PFSK-1 (cell line): ENCODE measurements around the gene AUNIP.

ENCODE experiments used
- FOXP2 ChIP-seq: optimal IDR thresholded peaks from 2 replicates; pipeline ENCODE3; 2011; ENCODE audit warnings: borderline replicate concordance, control low read depth, inconsistent platforms; ENCODE audit not compliant: insufficient read depth; ENCODE audit errors: extremely low read length, extremely low read depth
- POLR2AphosphoS5 ChIP-seq: IDR thresholded peaks from 2 replicates; pipeline ENCODE4 v1.6.1; 2012; ENCODE audit warnings: low read depth, mild to moderate bottlenecking, control low read depth, low read length, moderate library complexity
- REST ChIP-seq, 2 experiments: IDR thresholded peaks; 2 replicates each; pipeline versions ENCODE4 v1.6.1 to v1.8.0; 2011 to 2012; ENCODE audit warnings: low read depth in 2 of 2, low read length in 2 of 2, control low read depth in 1 of 2, inconsistent platforms in 1 of 2, mild to moderate bottlenecking in 1 of 2, moderate library complexity in 1 of 2; ENCODE audit not compliant: insufficient read depth in 1 of 2
- SIN3A ChIP-seq: IDR thresholded peaks from 2 replicates; pipeline ENCODE4 v1.6.1; 2012; ENCODE audit warnings: mild to moderate bottlenecking, low read length, moderate library complexity, borderline replicate concordance; ENCODE audit not compliant: insufficient read depth
- TAF1 ChIP-seq: IDR thresholded peaks from 2 replicates; pipeline ENCODE4 v1.6.1; 2012; ENCODE audit warnings: low read length, control low read depth, borderline replicate concordance; ENCODE audit not compliant: insufficient read depth

The AUNIP gene

GRCh38 chr1:25796811-25797458, 62.3 kb downstream of the AUNIP start:
- no peak for TF ChIP-seq SIN3A

GRCh38 chr1:25795946-25796810, 63.1 kb downstream of the AUNIP start:
- TF ChIP-seq SIN3A = no peak
- TF ChIP-seq TAF1 = no peak
- no peak for TF ChIP-seq FOXP2
- TF ChIP-seq REST (IDR thresholded peaks at IDR 0.05; ENCODE audit: insufficient read depth in 1 of 2, low read depth in 2 of 2, low read length in 2 of 2) = no peak
- TF ChIP-seq POLR2AphosphoS5 = no peak

GRCh38 chr1:25795211-25795610, 64.0 kb downstream of the AUNIP start:
- TF ChIP-seq REST (IDR thresholded peaks at IDR 0.05; ENCODE audit: insufficient read depth in 1 of 2, low read depth in 2 of 2, low read length in 2 of 2) (no peak), SIN3A (no peak), TAF1 (no peak), FOXP2 (no peak), POLR2AphosphoS5 (no peak)

GRCh38 chr1:25794325-25794724, 64.9 kb downstream of the AUNIP start:
- no peak for TF ChIP-seq SIN3A
- no peak for TF ChIP-seq REST (IDR thresholded peaks at IDR 0.05; ENCODE audit: insufficient read depth in 1 of 2, low read depth in 2 of 2, low read length in 2 of 2)

- TF ChIP-seq SIN3A = no peak
- no peak for TF ChIP-seq POLR2AphosphoS5
- TF ChIP-seq FOXP2 = no peak
- no peak for TF ChIP-seq REST (IDR thresholded peaks at IDR 0.05; ENCODE audit: insufficient read depth in 1 of 2, low read depth in 2 of 2, low read length in 2 of 2)
- TF ChIP-seq TAF1 = no peak
These were observed 65.6 kb downstream of the AUNIP start for GRCh38 chr1:25793585-25794170.
